Measurements from ENCODE around the gene NTHL1.

Gene NTHL1

DNA sequence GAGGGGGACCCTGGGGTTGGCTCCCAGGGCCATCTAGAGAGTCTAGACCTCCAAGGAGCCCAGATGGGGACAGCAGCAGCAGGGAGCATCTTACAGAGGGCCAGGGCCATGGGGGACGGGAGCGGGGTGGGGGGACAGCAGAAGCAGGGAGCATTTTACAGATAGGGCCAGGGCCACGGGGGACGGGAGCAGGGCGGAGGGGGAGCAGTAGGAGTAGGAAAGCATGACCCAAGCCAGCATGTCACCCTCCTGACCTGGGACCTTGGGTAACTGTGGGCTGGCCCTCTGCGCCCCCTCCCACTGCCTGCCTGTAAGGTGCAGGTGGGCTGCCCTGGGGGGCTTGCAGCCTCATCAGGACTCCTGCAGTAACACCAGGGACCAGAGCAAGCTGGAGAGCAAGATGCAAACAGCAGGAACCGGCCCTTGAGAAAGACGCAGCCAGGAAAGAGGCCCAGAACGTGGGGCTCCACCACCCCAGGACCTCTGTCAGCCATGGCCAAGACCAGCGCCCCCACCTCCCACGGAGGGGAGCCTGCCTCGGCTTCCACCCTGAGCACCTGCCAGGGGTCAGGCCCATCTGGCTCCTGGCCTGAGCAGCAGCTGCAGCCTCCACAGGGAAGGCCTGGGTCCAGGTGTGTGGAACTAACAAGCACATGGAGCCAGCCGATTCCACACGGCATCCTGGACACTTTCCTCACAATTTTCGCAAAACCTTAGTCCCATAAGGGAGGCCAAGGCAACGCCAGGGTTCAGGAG lies 40.4 kb downstream of the NTHL1 start:
- no peak for DNase-seq

- no peak for DNase-seq
Measured at GRCh38 chr16:2006317-2006716, 41.3 kb downstream of the NTHL1 start.

GRCh38 chr16:2005646-2006045 lies 42.0 kb downstream of the NTHL1 start:
- no peak for DNase-seq

- DNase-seq = no peak
Measured at GRCh38 chr16:2004795-2005517, 42.7 kb downstream of the NTHL1 start.

GRCh38 chr16:2003827-2004641 lies 43.6 kb downstream of the NTHL1 start:
- peak; percentile 75 for DNase-seq

- DNase-seq = no peak
Measured at GRCh38 chr16:2003231-2003826, 44.3 kb downstream of the NTHL1 start.

- no peak for DNase-seq
Measured at GRCh38 chr16:2002406-2003230, 45.0 kb downstream of the NTHL1 start.

DNA sequence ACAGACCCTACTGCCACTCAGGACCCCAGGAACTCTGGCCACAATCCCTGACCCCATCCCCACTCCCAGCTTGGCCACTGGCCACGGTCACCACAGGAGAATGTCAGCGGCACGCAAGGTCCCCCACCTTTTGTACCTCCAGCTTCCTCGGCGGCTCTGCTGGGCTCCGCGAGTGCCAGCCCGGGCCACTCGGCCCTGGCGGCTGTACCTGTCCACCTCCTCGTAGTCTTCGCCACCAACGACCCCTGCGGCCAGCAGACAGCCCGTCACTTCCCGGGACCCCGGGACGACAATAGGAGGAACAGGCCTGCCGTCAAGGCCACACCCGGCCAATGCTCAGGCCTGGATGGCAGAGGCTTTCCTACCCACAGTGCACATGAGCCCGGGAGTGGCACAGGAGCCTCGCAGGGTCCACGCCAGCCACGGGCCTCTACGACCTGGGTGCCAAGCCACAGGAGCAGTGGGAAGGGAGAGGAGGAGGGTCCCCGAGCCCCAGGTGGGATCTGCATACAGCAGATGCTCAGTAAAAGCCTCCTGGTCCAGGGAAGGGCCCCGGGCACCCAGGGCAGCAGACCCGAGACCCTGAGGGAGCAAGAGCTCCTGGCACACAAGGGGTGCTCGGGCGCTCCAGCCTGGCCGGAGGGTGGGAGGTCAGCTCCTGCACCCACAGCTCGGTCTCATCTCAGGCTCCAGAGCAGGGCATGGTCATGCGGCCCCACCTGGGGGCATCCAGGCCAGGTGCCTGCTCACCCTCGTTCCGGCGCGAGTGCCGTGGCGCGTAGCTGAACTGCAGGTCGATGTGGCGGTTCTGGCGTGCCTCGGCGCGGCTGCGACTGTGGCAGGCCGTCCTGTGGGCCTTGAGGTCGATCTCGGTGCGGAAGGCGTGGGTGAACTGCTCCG lies 45.9 kb downstream of the NTHL1 start:
- DNase-seq = no peak

DNA sequence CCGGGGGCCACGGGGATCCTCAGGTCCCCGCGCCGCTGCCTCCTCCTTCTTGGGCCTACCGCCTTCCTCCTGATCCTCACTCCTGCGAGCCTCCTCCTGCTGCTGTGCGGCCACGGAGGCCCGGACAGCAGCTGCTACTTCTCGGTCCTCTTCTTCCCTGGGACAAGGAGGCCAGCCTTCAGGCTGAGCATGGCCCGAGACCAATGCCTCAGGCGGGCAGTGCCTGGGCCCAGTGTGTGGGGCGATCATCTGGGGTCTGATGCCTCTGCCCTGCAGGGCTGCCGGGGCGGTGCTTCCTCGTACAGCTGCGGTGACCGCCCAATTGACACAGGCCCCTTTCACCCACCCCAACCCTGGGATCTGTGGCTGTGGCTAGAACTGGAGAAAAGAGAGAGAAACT lies 46.6 kb downstream of the NTHL1 start:
- no peak for DNase-seq

DNA sequence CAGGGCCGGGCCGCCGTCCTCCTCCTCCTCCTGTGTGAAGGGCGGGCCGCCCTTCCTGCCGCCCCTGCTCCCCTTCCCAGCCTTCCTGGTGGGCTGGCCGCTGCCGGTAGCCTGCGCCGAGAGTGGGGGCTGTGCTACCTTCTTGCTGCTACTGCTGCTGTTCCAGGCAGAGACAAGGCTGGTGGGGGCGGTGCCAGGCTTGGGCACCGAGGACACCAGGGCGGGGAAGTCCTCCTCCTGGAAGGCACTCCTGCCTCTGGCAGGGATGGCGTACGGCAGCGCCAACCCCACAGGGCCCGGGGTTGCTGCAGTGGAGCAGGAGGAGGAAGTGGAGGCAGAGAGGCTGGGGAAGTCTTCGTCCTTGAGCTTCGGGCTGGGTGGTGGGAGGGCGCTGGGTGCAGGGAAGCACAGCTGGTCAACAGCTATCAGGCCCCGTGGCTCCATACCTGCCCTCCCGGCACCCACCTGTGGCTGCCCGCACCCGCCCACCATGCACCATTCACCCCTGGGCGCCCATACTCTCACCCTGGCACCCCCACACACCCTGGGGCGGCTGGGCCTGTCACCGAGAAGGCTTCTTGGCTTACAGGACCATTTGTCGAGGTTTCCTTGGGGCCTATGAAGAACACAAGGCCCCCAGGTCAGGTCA lies 47.6 kb downstream of the NTHL1 start:
- DNase-seq = no peak

GRCh38 chr16:1998852-1999801 lies 48.5 kb downstream of the NTHL1 start:
- DNase-seq = no peak

GRCh38 chr16:1998360-1998835 lies 49.2 kb downstream of the NTHL1 start:
- no peak for DNase-seq

- no peak for DNase-seq
Measured at GRCh38 chr16:1997494-1998359, 49.9 kb downstream of the NTHL1 start.

GRCh38 chr16:1993731-1994131 lies 53.9 kb downstream of the NTHL1 start:
- DNase-seq = peak; percentile 14

GRCh38 chr16:1992704-1993317 lies 54.8 kb downstream of the NTHL1 start:
- no peak for DNase-seq

DNA sequence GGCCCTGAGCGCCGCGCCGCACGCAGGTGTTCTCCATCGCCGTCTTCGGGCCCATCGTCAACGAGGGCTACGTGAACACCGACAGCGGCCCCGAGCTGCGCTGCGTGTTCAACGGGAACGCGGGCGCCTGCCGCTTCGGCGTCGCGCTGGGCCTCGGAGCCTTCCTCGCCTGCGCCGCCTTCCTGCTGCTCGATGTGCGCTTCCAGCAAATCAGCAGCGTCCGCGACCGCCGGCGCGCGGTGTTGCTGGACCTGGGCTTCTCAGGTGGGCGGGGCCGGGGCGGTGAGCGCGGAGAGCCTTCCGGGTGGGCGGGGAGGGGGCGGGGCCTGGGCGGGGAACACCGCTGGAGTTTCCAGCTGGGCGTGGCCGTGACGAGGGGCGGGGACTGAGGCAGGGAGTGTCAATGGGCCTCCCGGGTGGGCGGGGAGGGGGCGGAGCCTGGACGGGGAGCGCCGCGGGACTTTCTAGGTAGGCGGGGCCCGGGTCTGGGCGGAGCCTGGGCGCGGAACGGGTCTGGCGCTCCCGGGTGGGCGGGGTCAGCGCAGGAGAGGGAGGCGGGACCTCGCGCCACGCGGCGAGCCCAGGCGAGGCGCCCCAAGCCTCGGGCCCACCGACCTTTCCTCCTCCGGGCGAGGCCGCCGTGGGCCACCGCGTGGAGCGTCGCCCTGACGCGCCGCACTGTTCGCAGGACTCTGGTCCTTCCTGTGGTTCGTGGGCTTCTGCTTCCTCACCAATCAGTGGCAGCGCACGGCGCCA lies 55.5 kb downstream of the NTHL1 start:
- DNase-seq = peak; percentile 94

DNA sequence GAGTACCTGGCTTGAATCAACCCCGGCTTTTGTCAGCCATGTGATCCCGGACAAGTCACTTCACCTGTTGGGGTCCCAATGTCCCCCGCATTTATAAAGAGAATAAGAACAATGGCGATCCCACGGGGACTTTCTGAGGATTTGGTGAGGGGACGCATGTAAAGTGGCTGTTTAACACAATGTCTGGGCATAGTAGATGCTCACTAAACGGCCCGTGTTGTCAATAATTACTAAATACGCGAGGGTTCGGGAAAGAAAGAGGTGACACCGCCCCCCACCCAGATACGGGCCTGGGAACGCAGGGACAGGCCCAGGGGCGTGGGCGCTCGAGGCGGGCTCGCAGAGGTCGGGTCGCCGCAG lies 56.1 kb downstream of the NTHL1 start:
- DNase-seq = no peak

All from CD4-positive, alpha-beta T cell treated with Interleukin-4 for 4 hours (primary cell).